RWPE1 (cell line): ENCODE results near the gene IGF1R.
"Not testable (repeated sequence)": the region's sequence is repeated elsewhere in the genome, so short reads cannot be mapped to it uniquely, and the experiment has no call there.

Experiments used
- CTCF ChIA-PET: fragments of 350-600 bp; sonication (Branson Sonifier 250); formaldehyde crosslinking; extraction: SDS; loops from one replicate; lab custom pipeline; 2021; lab: Yijun Ruan, JAX
- POLR2A ChIA-PET: fragments of 400-600 bp; formaldehyde crosslinking; extraction: SDS; loops from one replicate; lab custom pipeline; 2020; ENCODE audit warnings: antibody characterized with exemption; ENCODE audit not compliant: low non-redundant PET; lab: Yijun Ruan, JAX
- DNase-seq: peaks from one replicate; pipeline ENCODE4 v3.0.0; 2012; ENCODE audit warnings: low spot score
- H3K27ac ChIP-seq: fragments of 450-650 bp; 2 replicates; pipeline ENCODE4 v1.5.1; 2017
- TF ChIP-seq, protein P1 (sequence below): fragments of 450-650 bp; conservative IDR thresholded peaks from 2 replicates; pipeline ENCODE4 v1.5.1; 2017; ENCODE audit warnings: low read depth, mild to moderate bottlenecking

IGF1R gene

DNA sequence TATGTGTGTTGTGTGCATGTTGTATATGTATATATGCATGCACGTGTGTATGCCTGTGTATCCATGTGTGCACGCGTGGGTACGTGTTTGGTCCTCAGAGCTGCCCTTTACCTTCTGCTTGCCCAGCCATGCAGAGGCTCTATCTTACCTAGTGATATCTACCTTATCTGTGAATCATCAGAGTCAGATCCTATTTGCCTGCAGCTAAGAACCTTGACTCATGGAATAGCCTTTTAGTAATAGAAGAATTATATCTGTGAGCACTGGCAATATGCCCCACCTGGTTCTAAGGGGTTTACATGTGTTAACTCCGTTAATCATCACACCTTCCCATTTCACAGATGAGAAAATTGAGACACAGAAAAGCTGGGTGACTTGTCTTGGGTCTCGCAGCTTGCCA lies 348.3 kb downstream of the IGF1R start:
- TF ChIP-seq, protein P1, sequence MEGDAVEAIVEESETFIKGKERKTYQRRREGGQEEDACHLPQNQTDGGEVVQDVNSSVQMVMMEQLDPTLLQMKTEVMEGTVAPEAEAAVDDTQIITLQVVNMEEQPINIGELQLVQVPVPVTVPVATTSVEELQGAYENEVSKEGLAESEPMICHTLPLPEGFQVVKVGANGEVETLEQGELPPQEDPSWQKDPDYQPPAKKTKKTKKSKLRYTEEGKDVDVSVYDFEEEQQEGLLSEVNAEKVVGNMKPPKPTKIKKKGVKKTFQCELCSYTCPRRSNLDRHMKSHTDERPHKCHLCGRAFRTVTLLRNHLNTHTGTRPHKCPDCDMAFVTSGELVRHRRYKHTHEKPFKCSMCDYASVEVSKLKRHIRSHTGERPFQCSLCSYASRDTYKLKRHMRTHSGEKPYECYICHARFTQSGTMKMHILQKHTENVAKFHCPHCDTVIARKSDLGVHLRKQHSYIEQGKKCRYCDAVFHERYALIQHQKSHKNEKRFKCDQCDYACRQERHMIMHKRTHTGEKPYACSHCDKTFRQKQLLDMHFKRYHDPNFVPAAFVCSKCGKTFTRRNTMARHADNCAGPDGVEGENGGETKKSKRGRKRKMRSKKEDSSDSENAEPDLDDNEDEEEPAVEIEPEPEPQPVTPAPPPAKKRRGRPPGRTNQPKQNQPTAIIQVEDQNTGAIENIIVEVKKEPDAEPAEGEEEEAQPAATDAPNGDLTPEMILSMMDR, result no peak
- H3K27ac ChIP-seq, result no peak overlapping the region
- ChIA-PET POLR2A (no interaction called here), CTCF (interaction anchor here (0.6 kb wide), 1 partner anchor 12 kb away, joined by 3 read pairs; the partner anchor contains the start of gene PGPEP1L)
- peak; percentile 42 for DNase-seq

DNA sequence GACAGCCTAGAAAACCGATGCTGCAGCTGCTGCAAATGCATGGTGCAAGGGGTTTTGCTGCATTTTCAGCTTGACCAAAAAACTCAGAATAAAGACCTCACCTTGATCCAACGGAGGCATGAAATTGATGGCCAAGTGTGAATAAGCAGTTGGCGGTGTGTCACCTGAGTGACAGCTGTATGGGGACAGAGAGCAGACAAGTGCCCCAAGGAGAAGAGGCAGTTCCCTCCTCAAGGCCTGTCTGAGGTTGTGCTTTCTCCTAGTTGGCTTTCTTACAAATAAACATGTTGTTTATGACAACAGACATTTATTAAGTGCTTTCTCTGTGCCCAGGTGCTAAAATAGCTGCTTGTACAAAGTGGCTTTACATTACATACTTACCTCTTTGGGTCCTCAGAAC lies 349.0 kb downstream of the IGF1R start:
- ChIA-PET CTCF (no interaction called here), POLR2A (no interaction called here)
- H3K27ac ChIP-seq, result no peak overlapping the region
- DNase-seq, result no peak
- TF ChIP-seq, protein P1, result no peak

DNA sequence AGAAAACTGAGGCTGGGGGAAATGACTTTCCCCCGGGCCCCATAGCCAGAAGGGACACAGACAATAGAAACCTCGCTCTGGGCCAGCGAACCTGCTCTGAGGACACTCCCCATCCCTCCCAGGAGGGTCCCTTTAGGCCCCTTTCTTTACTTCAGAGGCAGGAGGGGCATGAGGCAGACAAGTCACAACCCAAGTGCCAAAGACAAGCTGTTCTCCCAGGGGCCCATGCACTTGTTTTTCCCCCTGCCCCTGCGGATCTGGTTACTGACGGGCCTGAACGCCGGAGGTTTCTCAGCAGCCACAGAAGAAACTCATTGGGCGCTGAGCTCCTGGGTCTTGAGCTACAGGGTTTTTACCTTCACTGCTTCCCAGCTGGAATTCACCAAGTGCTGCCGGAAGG lies 349.4 kb downstream of the IGF1R start:
- TF ChIP-seq, protein P1, result no peak
- H3K27ac ChIP-seq, result no peak overlapping the region
- no peak for DNase-seq
- POLR2A ChIA-PET, result no interaction called here
- CTCF ChIA-PET, result no interaction called here

DNA sequence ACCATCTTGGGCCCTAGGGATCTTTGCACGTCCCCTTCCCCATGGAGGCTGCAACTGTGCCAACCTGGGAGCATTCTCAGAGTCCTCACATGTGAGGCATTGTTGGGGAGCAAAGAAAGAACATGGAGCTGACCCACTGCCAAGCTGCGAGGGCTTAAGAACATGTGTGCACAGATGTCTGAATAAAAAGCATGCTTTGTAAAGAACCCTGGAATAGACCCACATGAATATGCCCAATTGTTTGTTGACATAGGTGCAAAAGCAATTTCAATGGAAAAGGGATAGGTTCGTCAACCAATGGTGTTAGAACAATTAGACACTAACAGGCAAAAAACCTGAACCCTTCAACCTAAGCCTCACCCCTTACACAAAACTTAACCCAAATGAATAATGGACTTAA lies 349.9 kb downstream of the IGF1R start:
- H3K27ac ChIP-seq, result no peak overlapping the region
- no peak for DNase-seq
- POLR2A ChIA-PET, result no interaction called here
- TF ChIP-seq, protein P1, result no peak
- CTCF ChIA-PET, result no interaction called here

DNA sequence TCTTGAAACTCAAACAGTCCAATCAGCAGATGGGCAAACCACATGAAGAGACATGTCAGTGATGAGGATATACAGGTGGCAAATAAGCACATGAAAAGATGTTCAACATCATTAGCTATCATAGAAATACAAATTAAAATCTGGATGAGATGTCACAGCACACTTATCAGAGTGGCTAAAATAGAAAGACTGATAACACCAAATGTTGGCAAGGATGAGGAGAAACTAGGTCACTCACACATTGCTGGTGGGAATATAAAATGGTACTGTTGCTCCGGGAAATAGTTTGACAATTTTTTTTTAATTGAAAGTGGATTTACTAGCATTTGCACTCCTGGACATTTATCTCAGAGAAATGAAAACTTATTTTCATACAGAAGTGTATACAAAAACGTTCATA lies 350.9 kb downstream of the IGF1R start:
- H3K27ac ChIP-seq, result no peak overlapping the region
- TF ChIP-seq, protein P1, result no peak
- ChIA-PET CTCF (interaction anchor here (0.8 kb wide), 1 partner anchor 60 kb away, joined by 5 read pairs; no protein-coding TSS in a partner anchor), POLR2A (no interaction called here)
- no peak for DNase-seq

- POLR2A ChIA-PET, result no interaction called here
- TF ChIP-seq, protein P1, result no peak
- CTCF ChIA-PET, result interaction anchor here (0.7 kb wide), 1 partner anchor 14 kb away, joined by 3 read pairs; no protein-coding TSS in a partner anchor
- DNase-seq, result no peak
- no peak overlapping the region for H3K27ac ChIP-seq
These were observed 353.9 kb downstream of the IGF1R start for GRCh38 chr15:99002226-99002625.

- POLR2A ChIA-PET, H3K27ac ChIP-seq, DNase-seq, CTCF ChIA-PET: not testable (repeated sequence)
These were observed 355.0 kb downstream of the IGF1R start for GRCh38 chr15:99003317-99003716.

- CTCF ChIA-PET, POLR2A ChIA-PET, H3K27ac ChIP-seq, DNase-seq: not testable (repeated sequence)
These were observed 356.9 kb downstream of the IGF1R start for GRCh38 chr15:99004998-99005974.
